SKM-1 treated with dmso at 0.1 percent for 144 hours (cell line): Measurements from ENCODE around the gene C3orf22.
"Not testable (repeated sequence)": the region's sequence is repeated elsewhere in the genome, so short reads cannot be mapped to it uniquely, and the experiment has no call there.

Experiments used
- DNase-seq: peaks from one replicate; lab custom pipeline; 2025; ENCODE audit not compliant: unreplicated experiment; lab: John Stamatoyannopoulos, UW

Gene C3orf22

GRCh38 chr3:126558336-126559071, at the start of gene C3orf22:
Gene C3orf22 (minus strand): TSS chr3:126558932. CDS start chr3:126553390, 5,542 bp downstream.
- no peak for DNase-seq

- DNase-seq = no peak
These were observed 48.6 kb upstream of the C3orf22 start for GRCh38 chr3:126607214-126607908.

GRCh38 chr3:126606001-126606400, 47.3 kb upstream of the C3orf22 start:
- DNase-seq = no peak

GRCh38 chr3:126604691-126605090, 46.0 kb upstream of the C3orf22 start:
- no peak for DNase-seq

GRCh38 chr3:126599101-126599500, 40.4 kb upstream of the C3orf22 start:
- no peak for DNase-seq

GRCh38 chr3:126595479-126595878, 36.7 kb upstream of the C3orf22 start:
- not testable (repeated sequence) for DNase-seq

GRCh38 chr3:126591515-126591914, 32.8 kb upstream of the C3orf22 start:
- not testable (repeated sequence) for DNase-seq

- no peak for DNase-seq
These were observed 23.6 kb upstream of the C3orf22 start for GRCh38 chr3:126582311-126582710.

GRCh38 chr3:126581569-126581968, 22.8 kb upstream of the C3orf22 start:
- no peak for DNase-seq

- no peak for DNase-seq
These were observed 22.0 kb upstream of the C3orf22 start for GRCh38 chr3:126580746-126581145.

- DNase-seq = no peak
These were observed 20.0 kb upstream of the C3orf22 start for GRCh38 chr3:126578702-126579101.

- DNase-seq = no peak
These were observed 18.5 kb upstream of the C3orf22 start for GRCh38 chr3:126577261-126577660.

- DNase-seq = no peak
These were observed 14.9 kb upstream of the C3orf22 start for GRCh38 chr3:126573492-126574117.

GRCh38 chr3:126571078-126571477, 12.3 kb upstream of the C3orf22 start:
- DNase-seq = no peak

GRCh38 chr3:126570103-126570541, 11.4 kb upstream of the C3orf22 start:
- no peak for DNase-seq

GRCh38 chr3:126569390-126569975, 10.8 kb upstream of the C3orf22 start:
- DNase-seq = no peak

GRCh38 chr3:126568776-126569342, 10.1 kb upstream of the C3orf22 start:
- no peak for DNase-seq

GRCh38 chr3:126567696-126568438, 9.1 kb upstream of the C3orf22 start:
- DNase-seq = no peak

GRCh38 chr3:126562737-126563276, 4.1 kb upstream of the C3orf22 start:
- DNase-seq = no peak

- DNase-seq = no peak
These were observed 971 bp downstream of the C3orf22 start for GRCh38 chr3:126557761-126558160.
